Parathyroid adenoma (tissue), 2 donors: ENCODE measurements around the gene BDH1.

ENCODE experiments used
- H2AFZ ChIP-seq: fragments of 300-600 bp; sonication (generic); one replicate; pipeline ENCODE4 v1.7.0; 2017; ENCODE audit warnings: antibody characterized with exemption, mild to moderate bottlenecking
- H3K27ac ChIP-seq: fragments of 300-600 bp; sonication (generic); one replicate; pipeline ENCODE4 v1.7.0; 2017
- H3K27me3 ChIP-seq: fragments of 300-600 bp; sonication (generic); one replicate; pipeline ENCODE4 v1.7.0; 2017; ENCODE audit warnings: low read length; ENCODE audit not compliant: control insufficient read depth, insufficient read depth
- H3K36me3 ChIP-seq: fragments of 300-600 bp; sonication (generic); one replicate; pipeline ENCODE4 v1.7.0; 2017; ENCODE audit warnings: low read length; ENCODE audit not compliant: control insufficient read depth, insufficient read depth
- H3K4me1 ChIP-seq: fragments of 300-600 bp; sonication (generic); one replicate; pipeline ENCODE4 v1.7.0; 2017; ENCODE audit warnings: control low read depth
- H3K4me2 ChIP-seq: fragments of 300-600 bp; sonication (generic); one replicate; pipeline ENCODE4 v1.7.0; 2017; ENCODE audit warnings: low read length
- H3K4me3 ChIP-seq: fragments of 300-600 bp; sonication (generic); one replicate; pipeline ENCODE4 v1.7.0; 2017; ENCODE audit warnings: low read depth, low read length
- H3K79me2 ChIP-seq: fragments of 300-600 bp; sonication (generic); one replicate; pipeline ENCODE4 v1.7.0; 2017; ENCODE audit warnings: control low read depth
- H3K9ac ChIP-seq: fragments of 300-600 bp; sonication (generic); one replicate; pipeline ENCODE4 v1.7.0; 2017; ENCODE audit warnings: mild to moderate bottlenecking
- H3K9me3 ChIP-seq: fragments of 300-600 bp; sonication (generic); one replicate; pipeline ENCODE4 v1.7.0; 2017; ENCODE audit warnings: low read length; ENCODE audit not compliant: control insufficient read depth
- CTCF ChIP-seq: fragments of 300-600 bp; sonication (generic); IDR thresholded peaks from one replicate; pipeline ENCODE4 v1.7.0; 2017; ENCODE audit warnings: antibody characterized with exemption, mild to moderate bottlenecking
- donor health status: primary hyperparathyroidism.

The BDH1 gene

GRCh38 chr3:197508461-197508860, 47.3 kb downstream of the BDH1 start:
- Histone ChIP-seq H2AFZ (no peak overlapping the region), H3K27me3 (no peaks in the 10 kb centered on the region), H3K27ac (no peak overlapping the region), H3K9me3 (no peaks in the 10 kb centered on the region), H3K4me1 (no peaks in the 10 kb centered on the region), H3K4me3 (no peak overlapping the region), H3K36me3 (no peaks in the 10 kb centered on the region), H3K4me2 (no peak overlapping the region), H3K9ac (no peak overlapping the region), H3K79me2 (no peaks in the 10 kb centered on the region)
- TF ChIP-seq CTCF: no peak

GRCh38 chr3:197508051-197508451, 47.7 kb downstream of the BDH1 start:
- Histone ChIP-seq H3K4me3 (no peak overlapping the region), H3K36me3 (no peaks in the 10 kb centered on the region), H3K27me3 (no peaks in the 10 kb centered on the region), H3K27ac (no peak overlapping the region), H3K79me2 (no peaks in the 10 kb centered on the region), H2AFZ (no peak overlapping the region), H3K9ac (no peak overlapping the region), H3K9me3 (no peaks in the 10 kb centered on the region), H3K4me1 (no peaks in the 10 kb centered on the region), H3K4me2 (no peak overlapping the region)
- TF ChIP-seq CTCF: no peak

- Histone ChIP-seq H3K4me3 (no peak overlapping the region), H3K79me2 (no peaks in the 10 kb centered on the region), H3K27me3 (no peaks in the 10 kb centered on the region), H3K36me3 (no peaks in the 10 kb centered on the region), H3K9ac (no peak overlapping the region), H3K4me2 (no peak overlapping the region), H3K9me3 (no peaks in the 10 kb centered on the region), H2AFZ (no peak overlapping the region), H3K4me1 (no peaks in the 10 kb centered on the region), H3K27ac (no peak overlapping the region)
- TF ChIP-seq CTCF: no peak
Observed at GRCh38 chr3:197507541-197507940, 48.2 kb downstream of the BDH1 start.

GRCh38 chr3:197507081-197507480, 48.7 kb downstream of the BDH1 start:
- H3K27me3 ChIP-seq: no peaks in the 10 kb centered on the region
- TF ChIP-seq CTCF: no peak
- H3K4me2 ChIP-seq: no peak overlapping the region
- no peaks in the 10 kb centered on the region for H3K36me3 ChIP-seq
- H3K27ac ChIP-seq: no peak overlapping the region
- no peaks in the 10 kb centered on the region for H3K9me3 ChIP-seq
- no peaks in the 10 kb centered on the region for H3K79me2 ChIP-seq
- no peak overlapping the region for H3K9ac ChIP-seq
- H2AFZ ChIP-seq: no peak overlapping the region
- H3K4me1 ChIP-seq: no peaks in the 10 kb centered on the region
- H3K4me3 ChIP-seq: no peak overlapping the region

- Histone ChIP-seq H3K27ac (no peak overlapping the region), H3K4me1 (no peaks in the 10 kb centered on the region), H3K4me3 (no peak overlapping the region), H3K36me3 (no peaks in the 10 kb centered on the region), H3K9ac (no peak overlapping the region), H2AFZ (no peak overlapping the region), H3K4me2 (no peak overlapping the region), H3K9me3 (no peaks in the 10 kb centered on the region), H3K27me3 (no peaks in the 10 kb centered on the region), H3K79me2 (no peaks in the 10 kb centered on the region)
- no peak for TF ChIP-seq CTCF
Observed at GRCh38 chr3:197505796-197506548, 49.8 kb downstream of the BDH1 start.
